Effector memory CD4-positive, alpha-beta T cell (primary cell): ENCODE data around the gene CACNG6.
"Not testable (repeated sequence)": the region's sequence is repeated elsewhere in the genome, so short reads cannot be mapped to it uniquely, and the experiment has no call there.

Experiments used
- DNase-seq, 3 donors: peaks; one replicate each; pipeline ENCODE4 v3.0.0-alpha.2; 2020
- H3K27ac ChIP-seq: 2 replicates; pipeline ENCODE4 v1.7.0; 2013; ENCODE audit warnings: mild to moderate bottlenecking, low read length, moderate library complexity; ENCODE audit not compliant: insufficient read depth, poor library complexity, severe bottlenecking
- H3K27me3 ChIP-seq: replicated peaks from 2 replicates; pipeline ENCODE4 v1.7.0; 2013; ENCODE audit warnings: mild to moderate bottlenecking, low read length; ENCODE audit not compliant: insufficient read depth, control insufficient read depth, poor library complexity, severe bottlenecking
- H3K36me3 ChIP-seq: 2 replicates; pipeline ENCODE4 v1.7.0; 2013; ENCODE audit warnings: mild to moderate bottlenecking, low read length, moderate library complexity; ENCODE audit not compliant: control insufficient read depth, insufficient read depth
- H3K4me1 ChIP-seq: 2 replicates; pipeline ENCODE4 v1.7.0; 2013; ENCODE audit warnings: low read length, mild to moderate bottlenecking; ENCODE audit not compliant: control insufficient read depth, insufficient read depth, poor library complexity, severe bottlenecking
- H3K4me3 ChIP-seq: 2 replicates; pipeline ENCODE4 v1.7.0; 2013; ENCODE audit warnings: low read length, low read depth, mild to moderate bottlenecking; ENCODE audit not compliant: insufficient read depth, poor library complexity, severe bottlenecking
- H3K9me3 ChIP-seq: 2 replicates; pipeline ENCODE4 v1.7.0; 2013; ENCODE audit warnings: mild to moderate bottlenecking, low read length, moderate library complexity; ENCODE audit not compliant: control insufficient read depth

CACNG6 gene

DNA sequence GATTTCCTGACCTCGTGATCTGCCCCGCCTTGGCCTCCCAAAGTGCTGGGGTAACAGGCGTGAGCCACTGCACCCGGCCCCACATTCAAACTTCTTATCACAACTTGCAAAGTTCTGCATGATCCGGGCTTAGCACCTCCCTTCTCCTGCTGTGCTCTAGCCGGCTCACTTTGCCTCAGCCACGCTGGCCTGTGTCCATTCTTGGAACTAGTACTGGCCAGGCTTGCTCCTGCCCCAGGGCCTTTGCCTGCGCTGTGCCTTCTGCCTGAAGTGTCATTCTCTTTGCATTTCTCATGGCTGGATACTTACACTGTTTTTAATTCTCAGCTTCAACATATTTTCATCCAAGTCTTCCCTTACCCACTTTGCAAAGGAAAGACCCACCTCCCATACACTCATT is 29.9 kb downstream of the CACNG6 start:
- Histone ChIP-seq H3K27me3 (peaks cover 5% of the 10 kb centered on the region), H3K36me3 (no peaks in the 10 kb centered on the region), H3K4me1 (no peaks in the 10 kb centered on the region), H3K9me3 (no peaks in the 10 kb centered on the region), H3K27ac (no peak overlapping the region), H3K4me3 (no peak overlapping the region)
- DNase-seq, result no peak

- H3K4me3 ChIP-seq, result no peak overlapping the region
- H3K27me3 ChIP-seq, result peaks cover 5% of the 10 kb centered on the region
- H3K9me3 ChIP-seq, result no peaks in the 10 kb centered on the region
- no peaks in the 10 kb centered on the region for H3K4me1 ChIP-seq
- no peak for DNase-seq
- H3K27ac ChIP-seq, result no peak overlapping the region
- H3K36me3 ChIP-seq, result no peaks in the 10 kb centered on the region
Measured at GRCh38 chr19:54021932-54022331, 30.5 kb downstream of the CACNG6 start.

- Histone ChIP-seq H3K4me1 (no peaks in the 10 kb centered on the region), H3K27me3 (peaks cover 5% of the 10 kb centered on the region), H3K9me3 (no peaks in the 10 kb centered on the region), H3K27ac (no peak overlapping the region), H3K36me3 (no peaks in the 10 kb centered on the region), H3K4me3 (no peak overlapping the region)
- DNase-seq, result no peak
Measured at GRCh38 chr19:54023191-54023590, 31.8 kb downstream of the CACNG6 start.

GRCh38 chr19:54024660-54025059 is 33.2 kb downstream of the CACNG6 start:
- DNase-seq, result no peak
- Histone ChIP-seq H3K27me3 (peaks cover 5% of the 10 kb centered on the region), H3K4me3 (no peak overlapping the region), H3K4me1 (no peaks in the 10 kb centered on the region), H3K9me3 (no peaks in the 10 kb centered on the region), H3K27ac (no peak overlapping the region), H3K36me3 (no peaks in the 10 kb centered on the region)

DNA sequence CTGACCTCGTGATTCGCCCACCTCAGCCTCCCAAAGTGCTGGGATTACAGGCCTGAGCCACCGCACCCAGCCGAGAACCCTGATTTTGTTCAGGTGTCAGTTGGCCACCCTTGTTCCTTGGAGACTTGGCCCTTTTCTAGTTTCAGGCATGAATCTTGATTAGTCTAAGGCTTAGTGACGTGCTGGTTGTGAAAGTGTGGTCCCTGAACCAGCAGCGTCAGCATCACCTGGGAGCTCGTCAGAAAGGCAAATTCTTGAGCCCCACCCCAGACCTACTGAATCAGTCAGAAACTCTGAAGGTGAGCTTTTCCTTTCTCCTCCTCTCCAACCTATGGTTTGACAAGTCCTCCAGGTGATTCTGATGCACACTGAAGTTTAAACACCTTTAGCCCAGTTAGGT is 35.2 kb downstream of the CACNG6 start:
- Histone ChIP-seq H3K9me3 (no peaks in the 10 kb centered on the region), H3K4me1 (no peaks in the 10 kb centered on the region), H3K4me3 (no peak overlapping the region), H3K27me3 (no peaks in the 10 kb centered on the region), H3K36me3 (no peaks in the 10 kb centered on the region), H3K27ac (no peak overlapping the region)
- DNase-seq, result no peak

GRCh38 chr19:54029301-54029700 is 37.9 kb downstream of the CACNG6 start:
- Histone ChIP-seq H3K9me3 (no peaks in the 10 kb centered on the region), H3K27me3 (no peaks in the 10 kb centered on the region), H3K27ac (no peak overlapping the region), H3K36me3 (no peaks in the 10 kb centered on the region), H3K4me1 (no peaks in the 10 kb centered on the region), H3K4me3 (no peak overlapping the region)
- no peak for DNase-seq

DNA sequence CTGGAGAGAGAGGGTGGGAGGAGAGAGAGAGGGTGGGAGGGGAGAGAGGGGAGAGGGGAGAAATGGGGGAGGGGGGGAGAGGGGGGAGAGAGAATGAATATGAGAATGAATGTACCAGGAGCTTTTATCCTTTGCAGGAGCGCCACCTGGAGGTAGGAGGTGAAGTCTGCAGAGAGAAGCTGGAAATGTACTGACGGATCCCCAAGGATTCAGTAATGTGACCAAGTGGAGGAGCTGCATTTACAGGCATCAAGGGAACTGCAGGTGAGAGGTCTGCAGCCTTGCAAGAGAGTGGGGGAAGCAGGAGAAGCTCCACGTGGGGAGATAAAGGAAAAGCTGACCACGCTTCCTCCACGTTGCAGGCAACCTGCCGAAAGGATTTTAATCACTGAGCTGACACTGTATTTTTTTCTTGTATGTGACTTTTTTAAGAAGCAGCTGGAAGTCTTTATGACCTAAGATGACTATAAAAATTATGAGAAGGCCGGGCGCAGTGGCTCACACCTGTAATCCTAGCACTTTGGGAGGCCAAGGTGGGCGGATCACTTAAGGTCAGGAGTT is 38.6 kb downstream of the CACNG6 start:
- no peak overlapping the region for H3K4me3 ChIP-seq
- no peak overlapping the region for H3K27ac ChIP-seq
- H3K36me3 ChIP-seq, result no peaks in the 10 kb centered on the region
- no peaks in the 10 kb centered on the region for H3K9me3 ChIP-seq
- H3K27me3 ChIP-seq, result no peaks in the 10 kb centered on the region
- DNase-seq, result peak; percentile 15 to 37 (median 26)
- no peaks in the 10 kb centered on the region for H3K4me1 ChIP-seq

GRCh38 chr19:54030895-54031586 is 39.6 kb downstream of the CACNG6 start:
- no peaks in the 10 kb centered on the region for H3K4me1 ChIP-seq
- DNase-seq, result no peak
- H3K36me3 ChIP-seq, result no peaks in the 10 kb centered on the region
- no peaks in the 10 kb centered on the region for H3K9me3 ChIP-seq
- H3K27ac ChIP-seq, result no peak overlapping the region
- H3K4me3 ChIP-seq, result no peak overlapping the region
- H3K27me3 ChIP-seq, result no peaks in the 10 kb centered on the region

- H3K4me1 ChIP-seq, result no peaks in the 10 kb centered on the region
- H3K27ac ChIP-seq, result no peak overlapping the region
- no peaks in the 10 kb centered on the region for H3K27me3 ChIP-seq
- no peaks in the 10 kb centered on the region for H3K9me3 ChIP-seq
- no peak for DNase-seq
- no peak overlapping the region for H3K4me3 ChIP-seq
- H3K36me3 ChIP-seq, result no peaks in the 10 kb centered on the region
Measured at GRCh38 chr19:54035215-54036178, 44.1 kb downstream of the CACNG6 start.

DNA sequence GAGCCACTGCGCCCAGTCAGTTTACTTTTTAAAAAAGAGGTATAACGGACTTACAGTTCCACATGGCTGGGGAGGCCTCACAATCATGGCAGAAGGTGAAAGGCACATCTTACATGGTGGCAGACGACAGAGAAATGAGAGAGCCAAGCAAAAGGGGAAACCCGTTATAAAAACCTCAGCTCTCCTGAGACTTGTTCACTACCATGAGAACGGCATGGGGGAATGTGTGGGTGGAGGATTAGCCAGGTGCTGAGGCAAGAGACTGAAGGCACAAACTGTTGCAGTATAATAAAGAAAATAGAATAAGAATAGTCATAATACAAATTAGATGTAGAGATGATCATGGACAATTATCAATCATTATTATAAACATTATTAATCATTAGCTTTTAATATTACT is 45.1 kb downstream of the CACNG6 start:
- not testable (repeated sequence) for H3K27ac ChIP-seq, H3K36me3 ChIP-seq, H3K4me1 ChIP-seq, DNase-seq, H3K9me3 ChIP-seq, H3K4me3 ChIP-seq, H3K27me3 ChIP-seq
